Choroid plexus epithelial cell (primary cell): ENCODE data around the gene MYPOP.
"Not testable (repeated sequence)": the region's sequence is repeated elsewhere in the genome, so short reads cannot be mapped to it uniquely, and the experiment has no call there.

Experiments
- DNase-seq: peaks from one replicate; pipeline ENCODE4 v3.0.0-alpha.2; 2010; ENCODE audit warnings: low read depth
- H3K4me3 ChIP-seq: 2 replicates; pipeline ENCODE4 v1.5.1; 2011; ENCODE audit warnings: low read depth, mild to moderate bottlenecking, control low read depth, low read length, moderate library complexity
- TF ChIP-seq, protein P1 (sequence below): conservative IDR thresholded peaks from 2 replicates; pipeline ENCODE4 v1.5.1; 2011; ENCODE audit warnings: low read depth, mild to moderate bottlenecking, control low read depth, inconsistent platforms, low read length, moderate library complexity

The MYPOP gene

DNA sequence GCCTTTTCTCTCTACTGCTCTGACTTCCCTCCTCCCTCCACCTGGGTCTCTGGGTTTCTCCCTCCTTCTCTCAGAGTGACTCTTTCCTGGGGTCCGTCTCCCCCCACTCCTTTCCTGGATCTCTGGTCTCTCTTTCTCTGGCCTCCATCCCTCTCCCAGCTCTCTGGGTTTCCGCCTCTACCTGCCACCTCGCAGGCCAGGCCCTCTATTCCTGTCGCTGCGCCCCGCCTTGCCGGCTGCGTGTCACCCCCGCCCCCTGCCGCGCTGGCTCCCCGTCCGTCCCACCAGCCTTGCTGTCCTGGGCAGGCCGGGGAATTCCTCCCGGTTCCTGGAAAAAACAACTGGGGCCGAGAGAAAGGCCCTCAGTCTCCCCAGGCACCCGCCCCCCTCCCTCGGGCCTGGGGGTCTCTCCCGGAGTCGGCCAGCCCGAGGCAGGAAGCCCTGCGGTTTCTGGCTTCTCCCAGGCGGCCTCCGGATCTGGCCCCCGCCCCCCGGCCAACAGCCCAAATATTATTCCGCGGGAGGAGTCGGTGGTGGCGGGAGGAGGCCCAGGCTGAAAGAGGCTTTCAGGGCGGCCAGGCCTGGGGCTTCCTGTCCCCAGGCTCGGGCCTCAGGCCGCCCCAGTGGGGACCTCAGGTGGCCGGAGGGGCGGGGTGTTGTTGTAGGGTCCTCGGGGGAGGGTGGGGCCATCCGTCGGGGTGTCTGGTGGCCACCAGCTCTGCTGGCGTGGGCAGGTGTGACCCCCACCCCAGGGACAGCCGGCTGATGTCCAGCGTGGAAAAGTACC is 25.8 kb downstream of the MYPOP start:
- peak overlapping the region; percentile 40 for H3K4me3 ChIP-seq
- DNase-seq = no peak

DNA sequence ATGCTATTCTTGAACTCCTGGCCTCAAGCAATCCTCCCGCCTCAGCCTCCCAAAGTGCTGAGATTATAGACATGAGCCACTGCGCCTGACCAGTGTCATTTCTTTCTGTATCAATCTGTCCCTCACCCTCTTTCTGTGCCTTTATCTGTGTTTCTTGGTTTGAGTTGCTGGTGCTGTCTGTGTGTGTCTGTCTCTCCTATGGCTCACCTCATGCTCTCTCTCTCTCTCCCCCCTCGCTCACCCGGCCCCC is 26.3 kb downstream of the MYPOP start:
- DNase-seq = no peak
- TF ChIP-seq, protein P1, sequence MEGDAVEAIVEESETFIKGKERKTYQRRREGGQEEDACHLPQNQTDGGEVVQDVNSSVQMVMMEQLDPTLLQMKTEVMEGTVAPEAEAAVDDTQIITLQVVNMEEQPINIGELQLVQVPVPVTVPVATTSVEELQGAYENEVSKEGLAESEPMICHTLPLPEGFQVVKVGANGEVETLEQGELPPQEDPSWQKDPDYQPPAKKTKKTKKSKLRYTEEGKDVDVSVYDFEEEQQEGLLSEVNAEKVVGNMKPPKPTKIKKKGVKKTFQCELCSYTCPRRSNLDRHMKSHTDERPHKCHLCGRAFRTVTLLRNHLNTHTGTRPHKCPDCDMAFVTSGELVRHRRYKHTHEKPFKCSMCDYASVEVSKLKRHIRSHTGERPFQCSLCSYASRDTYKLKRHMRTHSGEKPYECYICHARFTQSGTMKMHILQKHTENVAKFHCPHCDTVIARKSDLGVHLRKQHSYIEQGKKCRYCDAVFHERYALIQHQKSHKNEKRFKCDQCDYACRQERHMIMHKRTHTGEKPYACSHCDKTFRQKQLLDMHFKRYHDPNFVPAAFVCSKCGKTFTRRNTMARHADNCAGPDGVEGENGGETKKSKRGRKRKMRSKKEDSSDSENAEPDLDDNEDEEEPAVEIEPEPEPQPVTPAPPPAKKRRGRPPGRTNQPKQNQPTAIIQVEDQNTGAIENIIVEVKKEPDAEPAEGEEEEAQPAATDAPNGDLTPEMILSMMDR = no peak
- no peak overlapping the region for H3K4me3 ChIP-seq

More for the DNA sequence above, 25.8 kb downstream of the MYPOP start:
- TF ChIP-seq, protein P1 = no peak

DNA sequence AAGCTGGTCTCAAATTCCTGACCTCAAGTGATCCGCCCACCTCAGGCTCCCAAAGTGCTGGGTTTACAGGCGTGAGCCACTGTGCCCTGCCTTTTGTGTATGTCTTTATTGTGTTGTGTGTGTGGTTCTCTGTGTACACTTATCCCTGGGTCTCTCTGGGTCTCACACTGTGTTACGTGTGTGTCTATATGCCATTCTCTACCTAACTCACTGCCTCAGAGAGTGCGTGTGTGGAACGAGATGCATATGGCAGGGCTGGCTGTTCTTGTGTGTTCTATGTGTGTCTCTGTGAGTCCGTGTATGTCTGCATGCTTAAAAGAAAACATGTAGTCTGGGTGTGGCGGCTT is 27.8 kb downstream of the MYPOP start:
- no peak for DNase-seq
- TF ChIP-seq, protein P1 = no peak
- H3K4me3 ChIP-seq = no peak overlapping the region

DNA sequence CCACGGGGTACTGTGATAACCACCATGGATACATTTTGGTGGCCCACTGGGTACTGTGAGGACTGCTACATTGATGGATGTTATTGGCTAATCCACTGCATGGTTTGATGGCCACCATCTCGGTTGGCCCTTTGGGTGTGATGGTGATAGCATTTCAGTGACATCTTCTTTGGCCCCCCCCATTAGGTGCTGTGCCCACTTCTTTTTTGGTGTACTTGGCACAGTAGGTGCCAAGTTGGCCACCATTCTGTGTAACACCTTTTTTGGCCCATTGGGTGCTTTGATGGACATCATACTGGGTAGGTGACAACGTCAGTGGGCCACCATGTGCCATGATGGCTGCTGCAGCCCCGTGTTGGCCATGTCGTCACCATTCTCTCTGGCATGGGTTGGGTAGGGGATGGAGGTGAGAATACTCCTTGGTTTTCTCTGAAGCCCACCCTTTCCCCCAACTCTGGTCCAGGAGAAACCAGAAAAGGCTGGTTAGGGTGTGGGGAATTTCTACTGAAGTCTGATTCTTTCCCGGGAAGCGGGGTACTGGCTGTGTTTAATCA is 29.1 kb downstream of the MYPOP start:
- no peak for DNase-seq
- TF ChIP-seq, protein P1 = no peak
- no peak overlapping the region for H3K4me3 ChIP-seq

DNA sequence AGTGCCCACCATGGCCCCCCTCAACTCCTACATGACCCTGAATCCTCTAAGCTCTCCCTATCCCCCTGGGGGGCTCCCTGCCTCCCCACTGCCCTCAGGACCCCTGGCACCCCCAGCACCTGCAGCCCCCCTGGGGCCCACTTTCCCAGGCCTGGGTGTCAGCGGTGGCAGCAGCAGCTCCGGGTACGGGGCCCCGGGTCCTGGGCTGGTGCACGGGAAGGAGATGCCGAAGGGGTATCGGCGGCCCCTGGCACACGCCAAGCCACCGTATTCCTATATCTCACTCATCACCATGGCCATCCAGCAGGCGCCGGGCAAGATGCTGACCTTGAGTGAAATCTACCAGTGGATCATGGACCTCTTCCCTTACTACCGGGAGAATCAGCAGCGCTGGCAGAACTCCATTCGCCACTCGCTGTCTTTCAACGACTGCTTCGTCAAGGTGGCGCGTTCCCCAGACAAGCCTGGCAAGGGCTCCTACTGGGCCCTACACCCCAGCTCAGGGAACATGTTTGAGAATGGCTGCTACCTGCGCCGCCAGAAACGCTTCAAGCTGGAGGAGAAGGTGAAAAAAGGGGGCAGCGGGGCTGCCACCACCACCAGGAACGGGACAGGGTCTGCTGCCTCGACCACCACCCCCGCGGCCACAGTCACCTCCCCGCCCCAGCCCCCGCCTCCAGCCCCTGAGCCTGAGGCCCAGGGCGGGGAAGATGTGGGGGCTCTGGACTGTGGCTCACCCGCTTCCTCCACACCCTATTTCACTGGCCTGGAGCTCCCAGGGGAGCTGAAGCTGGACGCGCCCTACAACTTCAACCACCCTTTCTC is 30.1 kb downstream of the MYPOP start:
- TF ChIP-seq, protein P1 = no peak
- DNase-seq = no peak
- H3K4me3 ChIP-seq = no peak overlapping the region

DNA sequence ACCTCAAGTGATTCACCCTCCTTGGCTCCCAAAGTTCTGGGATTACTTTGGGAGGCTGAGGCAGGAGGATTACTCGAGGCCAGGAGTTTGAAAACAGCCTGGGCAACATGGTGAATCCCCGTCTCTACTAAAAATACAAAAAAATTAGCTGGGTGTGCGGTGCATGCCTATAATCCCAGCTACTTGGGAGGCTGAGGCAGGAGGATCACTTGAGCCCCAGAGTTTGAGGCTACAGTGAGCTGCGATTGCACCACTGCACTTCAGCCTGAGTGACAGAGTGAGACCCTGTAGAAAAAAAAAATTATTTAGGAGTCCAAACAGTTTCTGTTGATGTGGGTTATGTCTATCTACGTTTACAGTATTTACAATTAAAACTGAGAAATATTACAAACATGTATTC is 31.6 kb downstream of the MYPOP start:
- TF ChIP-seq, protein P1 = no peak
- DNase-seq = no peak
- no peak overlapping the region for H3K4me3 ChIP-seq

DNA sequence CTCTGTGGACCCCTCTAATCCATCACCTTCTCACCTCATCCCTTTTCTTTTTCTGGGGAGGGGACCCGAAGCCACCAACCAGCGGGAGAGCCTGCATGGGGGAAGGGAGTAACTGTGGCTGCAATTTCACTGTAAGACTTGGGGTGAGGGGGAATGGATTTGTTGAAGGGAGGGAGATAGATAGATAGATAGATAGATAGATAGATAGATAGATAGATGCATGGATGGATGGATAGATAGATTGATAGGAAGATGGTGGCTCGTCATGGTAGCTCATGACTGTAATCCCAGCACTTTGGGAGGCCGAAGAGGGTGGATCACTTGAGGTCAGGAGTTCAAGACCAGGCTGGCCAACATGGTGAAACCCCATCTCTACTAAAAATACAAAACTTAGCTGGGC is 35.2 kb downstream of the MYPOP start:
- H3K4me3 ChIP-seq, DNase-seq: not testable (repeated sequence)
